ENCODE measurements around the gene RAD54L.
A peak's percentile ranks its signal among the peaks of the same experiment; 100 is the strongest.
"Not testable (repeated sequence)": the region's sequence is repeated elsewhere in the genome, so short reads cannot be mapped to it uniquely, and the experiment has no call there.

RAD54L gene

DNA sequence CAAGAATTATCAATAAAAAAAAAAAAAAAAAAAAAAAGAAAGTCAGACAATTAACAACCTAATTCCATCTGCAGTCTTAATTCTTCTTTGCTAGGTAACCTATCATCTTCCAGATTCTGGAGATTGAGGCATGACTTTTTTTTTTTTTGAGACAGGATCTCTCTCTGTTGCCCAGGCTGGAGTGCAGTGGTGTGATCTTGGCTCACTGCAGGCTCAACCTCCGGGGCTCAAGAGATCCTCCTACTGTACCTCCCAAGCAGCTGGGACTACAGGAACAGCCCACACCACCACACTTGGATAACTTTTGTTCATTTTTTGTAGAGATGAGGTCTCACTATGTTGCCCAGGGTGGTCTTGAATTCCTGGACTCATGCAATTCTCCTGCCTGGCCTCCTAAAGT, 4.6 kb upstream of the RAD54L start:
- DNase-seq: no peak

DNA sequence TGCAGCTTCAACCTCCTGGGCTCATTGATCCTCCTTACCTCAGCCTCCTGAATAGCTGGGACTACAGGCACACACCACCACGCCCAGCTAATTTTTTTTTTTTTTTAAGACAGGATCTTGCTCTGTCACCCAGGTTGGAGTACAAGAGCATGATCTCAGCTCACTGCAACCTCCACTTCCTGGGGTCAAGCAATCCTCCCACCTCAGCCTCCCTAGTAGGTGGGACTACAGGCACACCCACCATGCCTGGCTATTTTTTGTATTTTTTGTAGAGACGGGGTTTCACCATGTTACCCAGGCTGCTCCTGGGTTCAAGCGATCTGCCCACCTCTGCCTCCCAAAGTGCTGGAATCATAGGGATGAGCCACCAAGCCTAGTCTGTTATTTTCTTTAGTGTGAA, 3.7 kb upstream of the RAD54L start:
- DNase-seq: not testable (repeated sequence)

DNA sequence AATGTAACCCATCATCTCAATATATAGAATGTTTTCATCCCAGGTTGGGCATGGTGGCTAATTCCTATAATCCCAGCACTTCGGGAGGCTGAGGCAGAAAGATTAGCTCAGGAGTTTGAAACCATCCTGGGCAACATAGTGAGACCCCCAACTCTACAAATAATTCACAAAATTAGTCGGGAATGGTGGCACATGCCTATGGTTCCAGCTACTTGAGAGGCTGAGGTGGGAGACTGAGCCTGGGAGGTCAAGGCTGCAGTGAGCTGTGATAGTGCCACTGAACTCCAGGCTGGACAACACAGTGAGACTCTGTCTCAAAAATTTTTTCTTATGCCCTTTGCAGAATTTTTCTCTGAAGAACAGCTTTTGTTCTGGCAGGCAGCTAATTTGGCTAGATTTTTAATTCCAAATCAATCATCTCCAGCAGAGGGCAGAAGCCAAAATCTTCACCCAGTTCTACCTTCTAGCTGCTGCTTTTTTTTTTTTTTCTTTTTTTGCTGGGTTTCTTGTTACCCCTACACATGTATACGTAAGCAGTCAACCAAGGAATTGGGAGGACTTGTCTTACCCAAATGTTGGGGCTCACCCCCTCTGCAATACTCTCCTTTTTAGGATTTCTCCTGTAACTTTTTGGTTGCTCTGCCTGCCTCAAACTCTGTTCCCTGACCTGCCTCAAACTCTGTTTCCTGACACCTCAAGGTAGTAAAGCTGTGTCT, 2.7 kb upstream of the RAD54L start:
- no peak for DNase-seq

DNA sequence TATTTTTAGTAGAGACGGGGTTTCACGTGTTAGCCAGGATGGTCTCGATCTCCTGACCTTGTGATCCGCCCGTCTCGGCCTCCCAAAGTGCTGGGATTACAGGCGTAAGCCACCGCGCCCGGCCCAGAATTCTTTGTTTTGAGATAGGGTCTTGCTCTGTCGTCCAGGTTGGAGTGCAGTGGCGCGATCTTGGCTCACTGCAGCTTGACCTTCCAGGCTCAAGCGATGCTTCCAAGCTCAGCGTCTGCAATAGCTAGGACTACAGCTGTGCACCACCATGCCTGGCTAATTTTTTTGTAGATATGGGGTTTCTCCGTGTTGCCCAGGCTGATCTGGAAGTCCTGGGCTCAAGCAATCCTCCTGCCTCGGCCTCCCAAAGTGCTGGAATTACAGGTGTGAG, 1.4 kb upstream of the RAD54L start:
- not testable (repeated sequence) for DNase-seq

DNA sequence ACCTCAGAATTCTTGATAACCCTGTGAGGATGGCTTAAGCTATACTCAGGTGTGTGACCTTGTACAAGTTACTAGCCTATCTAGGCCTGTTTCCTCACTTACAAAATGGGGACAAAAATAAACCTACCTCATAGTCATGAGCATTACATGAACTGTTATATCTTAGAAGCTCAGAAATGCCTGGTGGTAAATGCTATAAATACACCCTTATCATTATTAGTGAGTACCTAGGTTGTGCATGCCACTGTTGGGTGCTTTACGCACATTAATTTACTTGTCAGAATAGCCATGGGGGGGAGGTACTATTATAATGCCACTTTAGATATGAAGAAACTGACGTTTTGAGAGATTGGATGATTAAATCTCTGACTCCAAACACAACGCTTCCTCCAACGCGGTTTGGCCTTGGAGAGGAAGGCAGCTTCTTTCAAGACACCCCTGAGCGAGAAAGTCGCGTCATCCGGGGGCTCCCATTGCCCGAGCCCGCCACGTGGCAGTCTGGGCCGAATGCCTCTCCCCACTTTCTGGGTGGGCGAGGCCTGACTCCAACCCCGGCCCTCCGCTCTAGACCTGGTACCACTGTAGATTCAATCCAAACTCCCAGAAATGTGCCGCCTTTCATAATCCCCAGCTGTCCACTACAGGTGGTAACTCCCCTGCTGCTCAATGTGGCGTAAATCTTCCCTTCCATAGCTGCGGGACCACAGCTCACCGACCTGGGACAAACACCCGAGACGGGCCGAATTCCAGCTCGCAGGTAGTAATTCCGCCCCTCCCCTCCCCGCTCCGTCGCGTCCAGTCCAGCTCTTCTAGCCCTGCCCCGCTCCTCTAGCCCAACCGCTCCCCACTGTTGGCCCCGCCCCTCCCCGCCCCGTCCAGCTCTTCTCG, 771 bp upstream of the RAD54L start:
- peak; percentile 81 for DNase-seq

DNA sequence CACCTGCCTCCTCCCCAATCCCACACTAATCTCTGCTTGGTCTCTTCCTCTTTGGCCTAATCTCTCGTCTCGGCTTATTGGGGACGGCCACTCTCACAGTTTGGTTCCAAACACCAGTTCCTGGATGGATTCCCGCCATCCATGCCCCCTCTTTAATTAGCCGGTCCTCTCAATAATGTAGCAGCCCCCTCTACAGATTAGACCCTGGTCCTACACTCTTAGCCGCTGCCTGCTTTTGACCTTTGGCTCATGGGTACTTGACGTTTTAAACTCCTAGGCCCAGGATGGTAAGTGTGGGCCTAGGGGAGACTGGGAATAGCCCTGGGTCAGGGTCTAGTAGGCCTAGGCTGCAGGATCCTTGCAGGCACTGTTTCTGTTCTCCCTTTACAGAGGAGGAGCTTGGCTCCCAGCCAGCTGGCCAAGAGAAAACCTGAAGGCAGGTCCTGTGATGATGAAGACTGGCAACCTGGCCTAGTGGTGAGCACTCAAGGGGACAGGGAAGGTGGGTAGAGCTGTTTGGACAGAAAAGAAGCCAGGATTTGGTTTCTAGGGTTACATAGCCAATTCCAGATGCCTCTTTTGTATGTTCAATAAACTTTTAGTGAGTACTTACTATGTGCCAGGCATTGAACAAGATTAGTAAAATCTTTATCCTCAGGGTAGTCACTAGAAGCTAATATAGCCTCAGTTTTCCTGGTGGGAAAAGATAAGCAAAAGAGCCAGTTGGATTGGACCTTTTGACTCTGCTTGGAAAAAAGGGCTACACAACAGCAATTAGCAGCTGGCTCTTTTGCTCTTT, 758 bp downstream of the RAD54L start:
- DNase-seq: peak; percentile 61

DNA sequence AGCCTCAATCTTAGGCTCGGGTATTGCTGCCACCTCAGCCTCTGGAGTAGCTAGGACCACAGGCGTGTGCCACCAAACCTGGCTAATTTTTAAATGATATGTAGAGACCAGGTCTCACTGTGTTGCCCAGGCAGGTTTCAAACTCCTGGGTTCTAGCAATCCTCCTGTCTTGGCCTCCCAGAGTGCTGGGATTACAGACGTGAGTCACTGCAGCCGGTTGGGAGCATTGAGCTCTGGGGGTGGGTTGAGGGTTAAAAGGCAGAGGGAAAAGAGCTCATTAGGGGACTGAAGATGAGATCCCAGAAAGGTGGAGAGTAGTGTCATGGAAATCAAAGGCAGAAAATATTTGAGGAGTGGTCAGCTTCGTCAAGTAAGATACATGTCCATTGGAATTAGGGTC, 7.1 kb downstream of the RAD54L start:
- DNase-seq: no peak

DNA sequence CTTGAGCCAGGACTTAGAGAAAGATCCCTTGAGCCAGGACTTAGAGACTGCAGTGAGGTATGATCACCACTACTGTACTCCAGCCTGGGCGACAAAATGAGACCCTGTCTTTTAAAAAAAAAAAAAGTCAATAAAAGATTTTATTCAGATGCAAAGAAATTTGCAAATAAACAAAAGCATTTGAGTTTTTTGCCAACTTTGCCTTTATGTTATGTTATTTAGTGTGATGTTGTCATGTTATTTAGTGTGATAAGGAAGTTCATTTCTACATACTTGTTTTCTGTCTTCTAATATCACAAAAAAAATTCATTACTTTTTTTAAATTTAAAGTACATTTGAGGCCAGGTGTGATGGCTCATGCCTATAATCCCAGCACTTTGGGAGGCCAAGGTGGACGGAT, 9.0 kb downstream of the RAD54L start:
- no peak for DNase-seq

DNA sequence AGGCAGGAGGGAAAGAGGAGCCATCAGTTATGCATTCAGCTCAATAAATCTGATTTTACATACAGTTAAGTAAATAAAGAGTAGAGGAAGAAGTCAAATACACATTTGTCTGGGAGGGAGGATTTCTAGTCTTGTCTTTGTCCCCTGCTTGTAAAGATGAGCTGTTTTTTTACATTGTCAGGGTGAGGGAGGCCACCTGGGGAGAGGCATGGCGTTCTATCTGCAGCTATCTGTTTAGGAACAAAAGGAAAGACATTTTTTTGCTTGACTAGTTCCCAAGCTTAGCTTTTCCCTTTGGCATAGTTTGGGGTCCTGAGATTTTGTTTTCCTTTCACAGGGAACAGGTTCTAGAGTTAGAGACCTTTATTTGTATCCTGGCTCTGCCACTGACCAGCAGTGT, 14.9 kb downstream of the RAD54L start:
- no peak for DNase-seq

DNA sequence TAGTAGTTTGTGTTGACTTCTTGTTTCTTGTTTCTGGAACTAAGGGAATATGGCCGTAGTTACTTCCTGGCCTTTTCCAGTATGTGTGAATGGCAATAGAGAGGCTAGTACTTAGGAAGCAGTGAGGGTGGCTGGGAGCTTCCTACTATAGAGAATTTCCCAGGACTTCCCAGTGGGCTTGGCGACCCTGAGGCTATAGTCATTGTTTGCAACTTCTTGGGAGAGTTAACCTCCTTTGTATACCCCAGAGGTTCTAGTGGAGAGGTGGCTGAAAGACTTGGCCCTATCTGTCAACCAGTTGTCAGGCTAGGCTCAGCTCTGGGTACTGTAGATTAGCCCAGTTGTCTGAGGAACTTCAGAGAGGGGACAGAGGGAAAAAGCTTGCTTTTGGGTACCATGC, 15.6 kb downstream of the RAD54L start:
- no peak for DNase-seq

DNA sequence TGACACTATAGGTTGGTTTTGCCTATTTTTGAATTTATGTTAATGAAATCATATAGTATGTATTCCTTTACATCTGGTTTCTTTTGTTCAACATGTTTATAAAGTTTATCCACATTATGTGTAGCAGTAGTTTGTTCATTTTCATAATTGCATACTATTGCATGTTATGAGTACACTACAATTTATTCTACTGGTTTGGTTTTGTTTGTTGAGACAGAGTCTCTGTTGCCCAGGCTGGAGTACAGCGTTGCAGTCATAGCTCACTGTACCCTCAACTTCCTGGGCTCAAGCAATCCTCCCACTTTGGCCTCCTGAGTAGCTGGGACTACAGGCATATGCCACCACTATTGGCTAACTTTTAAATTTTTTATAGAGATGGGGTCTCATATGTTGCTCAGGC, 21.0 kb downstream of the RAD54L start:
- no peak for DNase-seq

DNA sequence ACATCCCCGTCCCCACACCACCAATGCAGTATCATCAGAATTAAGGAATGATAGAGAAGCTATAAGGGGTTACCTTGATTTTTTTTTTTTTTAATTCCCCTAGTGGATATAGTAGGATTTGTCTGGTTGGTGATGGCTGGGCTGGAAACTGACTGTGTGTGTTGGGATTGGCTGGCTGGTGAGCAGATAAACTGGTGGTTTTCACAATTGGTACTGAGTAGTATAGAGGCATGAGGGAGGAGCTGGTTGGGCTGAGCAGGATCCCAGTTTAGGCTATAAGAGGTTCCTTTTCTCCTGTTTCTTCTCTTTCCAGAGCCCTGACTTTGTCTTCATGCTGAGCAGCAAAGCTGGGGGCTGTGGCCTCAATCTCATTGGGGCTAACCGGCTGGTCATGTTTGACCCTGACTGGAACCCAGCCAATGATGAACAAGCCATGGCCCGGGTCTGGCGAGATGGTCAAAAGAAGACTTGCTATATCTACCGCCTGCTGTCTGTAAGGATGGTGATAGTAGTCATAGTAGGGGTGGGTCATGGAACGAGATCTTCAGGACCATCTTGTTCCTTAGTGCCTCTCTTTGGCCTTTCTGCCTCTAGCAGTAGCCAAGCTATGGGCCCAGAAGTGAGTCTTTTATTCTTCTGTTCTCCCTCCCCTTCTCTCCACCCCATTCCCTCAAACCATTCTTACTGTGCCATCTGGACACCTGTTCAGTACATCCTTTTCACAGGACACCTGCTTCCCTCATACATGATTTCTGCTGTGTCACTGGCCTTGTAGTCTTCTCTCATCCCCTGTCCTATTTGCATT, 26.9 kb downstream of the RAD54L start:
- no peak for DNase-seq

DNA sequence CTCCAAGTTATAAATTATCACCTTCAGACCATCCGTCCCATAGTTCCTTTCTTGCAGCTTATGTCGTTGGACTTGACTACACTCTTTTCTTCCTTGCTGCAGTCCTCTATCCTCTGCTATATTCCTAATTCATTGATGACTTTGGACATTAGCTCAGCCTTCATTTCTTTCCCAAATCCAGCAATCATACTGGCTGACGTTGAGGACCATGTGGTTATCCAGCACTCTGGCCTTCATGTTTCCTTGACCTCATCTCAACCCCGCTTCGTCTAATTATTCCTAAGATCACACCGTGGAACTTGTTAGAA, 27.4 kb downstream of the RAD54L start:
- DNase-seq: no peak

DNA sequence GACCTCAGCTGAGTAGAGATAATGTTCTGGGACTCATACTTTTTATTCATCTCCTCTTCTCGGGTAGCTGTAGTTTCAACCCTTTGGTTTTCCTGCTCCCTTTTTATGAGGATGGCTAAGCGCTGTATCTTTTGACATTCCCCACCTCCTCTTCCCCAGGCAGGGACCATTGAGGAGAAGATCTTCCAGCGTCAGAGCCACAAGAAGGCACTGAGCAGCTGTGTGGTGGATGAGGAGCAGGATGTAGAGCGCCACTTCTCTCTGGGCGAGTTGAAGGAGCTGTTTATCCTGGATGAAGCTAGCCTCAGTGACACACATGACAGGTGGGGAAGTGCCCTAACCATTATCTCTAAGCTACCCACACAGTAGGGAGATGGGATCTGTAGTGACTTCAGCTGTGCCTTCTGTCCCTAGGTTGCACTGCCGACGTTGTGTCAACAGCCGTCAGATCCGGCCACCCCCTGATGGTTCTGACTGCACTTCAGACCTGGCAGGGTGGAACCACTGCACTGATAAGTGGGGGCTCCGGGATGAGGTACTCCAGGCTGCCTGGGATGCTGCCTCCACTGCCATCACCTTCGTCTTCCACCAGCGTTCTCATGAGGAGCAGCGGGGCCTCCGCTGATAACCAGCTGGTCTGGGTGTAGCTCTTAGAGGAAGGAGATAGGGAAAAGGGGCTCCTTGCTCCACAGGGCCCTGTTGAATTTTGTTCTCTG, 30.3 kb downstream of the RAD54L start:
- DNase-seq: no peak

DNA sequence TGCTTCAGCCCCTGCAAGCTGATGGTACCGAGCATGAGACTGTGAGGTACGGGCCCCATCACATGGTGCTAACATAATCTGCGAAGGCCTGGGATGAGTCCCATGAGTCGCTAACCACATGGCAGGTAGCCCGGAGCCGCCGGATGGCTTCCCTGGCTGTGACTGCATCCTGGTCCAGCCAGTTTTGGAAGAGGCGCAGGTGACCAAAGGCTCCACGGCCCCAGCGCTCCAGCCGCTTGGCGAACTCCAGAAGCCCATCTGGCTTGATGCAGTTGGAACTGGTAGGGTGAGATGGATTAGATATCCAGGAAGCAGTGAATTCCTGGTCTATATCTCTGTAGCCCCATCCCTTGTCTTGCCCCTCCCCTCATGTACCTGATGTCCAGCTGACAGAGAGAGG, 31.2 kb downstream of the RAD54L start:
- DNase-seq: no peak

DNA sequence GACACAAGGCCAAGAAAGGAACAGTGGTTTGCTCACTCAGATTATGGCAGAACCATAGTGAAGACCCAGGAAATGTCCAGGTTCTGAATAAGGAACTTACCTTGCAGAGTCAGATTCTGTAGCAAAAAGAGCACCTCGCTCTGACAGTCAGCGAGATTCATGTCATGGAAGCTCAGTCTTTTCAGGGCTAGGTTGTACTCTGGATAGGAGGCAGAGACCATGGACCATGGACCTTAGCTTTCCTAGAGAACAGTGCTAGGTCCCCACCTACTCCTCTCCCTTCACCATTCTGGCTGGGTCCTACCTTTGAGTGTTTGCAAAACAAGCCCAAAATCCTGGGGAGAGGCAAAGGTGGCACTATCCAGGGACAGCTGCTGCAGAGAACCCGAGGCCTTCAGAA, 32.5 kb downstream of the RAD54L start:
- no peak for DNase-seq

DNA sequence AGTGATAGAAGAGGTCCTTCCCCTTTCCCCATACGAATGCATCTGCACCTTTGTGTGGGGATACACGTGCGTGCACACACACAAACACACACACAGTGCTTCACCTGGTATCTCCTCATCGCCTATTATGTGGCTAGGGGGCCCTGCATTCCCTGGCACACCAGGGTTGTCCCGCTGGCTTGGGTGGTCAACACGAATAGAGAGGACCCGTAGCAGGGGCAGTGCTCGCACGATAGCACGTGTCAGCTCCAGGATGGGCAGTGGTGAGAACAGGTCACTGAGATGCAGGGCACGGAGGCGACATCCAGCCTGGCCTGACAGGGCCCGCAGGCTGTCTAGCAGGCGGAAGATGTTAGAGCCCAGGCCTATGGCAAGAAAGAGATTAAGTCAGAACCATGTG, 33.5 kb downstream of the RAD54L start:
- DNase-seq: no peak

DNA sequence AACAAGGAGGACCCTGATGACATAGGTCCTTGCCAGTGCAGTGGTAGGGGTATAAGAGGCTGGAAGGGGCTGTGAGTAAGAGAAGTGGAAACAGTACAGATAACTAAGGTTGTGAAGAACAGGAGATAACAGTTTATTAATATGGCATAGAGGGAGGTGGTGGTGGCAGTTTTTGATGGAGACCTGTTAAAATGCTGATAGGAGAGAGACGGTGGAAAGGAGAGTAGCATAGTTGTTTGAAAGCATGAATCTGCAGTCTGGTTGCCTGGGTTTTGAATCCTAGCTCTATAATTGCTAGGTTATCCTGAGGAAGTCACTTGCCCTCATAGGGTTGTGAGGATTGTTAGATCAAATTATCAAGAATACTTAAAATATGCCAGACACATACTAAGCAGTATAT, 36.5 kb downstream of the RAD54L start:
- DNase-seq: no peak

DNA sequence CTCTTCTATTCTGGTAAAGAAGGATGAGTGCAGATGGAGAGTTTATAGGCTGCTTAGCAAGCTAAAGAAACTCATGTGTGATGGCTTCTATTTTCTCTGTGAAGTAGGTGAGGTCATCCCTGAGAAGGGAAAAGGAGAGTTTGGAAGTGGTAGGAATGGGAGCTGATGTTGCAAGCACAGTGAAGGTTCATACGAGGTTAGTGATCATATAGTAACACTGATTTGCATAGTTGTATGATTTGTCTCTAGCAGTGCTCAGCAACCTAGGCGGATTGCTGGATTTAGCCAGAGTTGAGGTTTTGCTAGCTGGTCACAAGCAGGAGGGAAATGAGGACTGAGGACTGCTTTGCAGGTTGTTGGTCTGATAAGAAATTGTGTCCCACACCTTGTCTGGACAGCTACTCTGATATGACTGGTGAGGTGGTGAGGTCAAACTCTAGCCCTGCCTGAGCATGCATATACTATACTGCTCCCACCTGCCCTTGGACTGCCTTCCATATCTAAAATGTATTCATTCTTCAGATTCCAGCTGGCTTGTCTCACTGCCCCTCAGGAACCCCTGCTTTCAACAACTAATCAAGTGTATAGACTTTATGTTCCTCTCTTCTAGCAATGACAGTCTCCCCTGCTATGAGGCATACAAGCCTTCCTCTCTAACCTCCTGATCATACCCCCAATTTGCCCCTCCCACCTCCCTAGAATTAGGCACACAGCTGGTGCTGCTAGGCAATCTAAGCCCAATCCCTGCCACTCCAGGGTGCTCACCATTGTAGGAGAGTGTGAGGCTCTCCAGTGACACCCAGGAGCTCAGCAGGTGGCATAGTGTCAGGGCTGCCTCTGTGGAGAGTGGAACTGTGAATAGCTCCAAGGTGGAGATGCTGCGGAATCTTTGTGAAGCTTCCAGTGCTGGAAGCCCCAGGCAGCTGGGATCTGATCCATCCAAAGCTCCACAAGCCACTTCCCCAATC, 37.3 kb downstream of the RAD54L start:
- no peak for DNase-seq

DNA sequence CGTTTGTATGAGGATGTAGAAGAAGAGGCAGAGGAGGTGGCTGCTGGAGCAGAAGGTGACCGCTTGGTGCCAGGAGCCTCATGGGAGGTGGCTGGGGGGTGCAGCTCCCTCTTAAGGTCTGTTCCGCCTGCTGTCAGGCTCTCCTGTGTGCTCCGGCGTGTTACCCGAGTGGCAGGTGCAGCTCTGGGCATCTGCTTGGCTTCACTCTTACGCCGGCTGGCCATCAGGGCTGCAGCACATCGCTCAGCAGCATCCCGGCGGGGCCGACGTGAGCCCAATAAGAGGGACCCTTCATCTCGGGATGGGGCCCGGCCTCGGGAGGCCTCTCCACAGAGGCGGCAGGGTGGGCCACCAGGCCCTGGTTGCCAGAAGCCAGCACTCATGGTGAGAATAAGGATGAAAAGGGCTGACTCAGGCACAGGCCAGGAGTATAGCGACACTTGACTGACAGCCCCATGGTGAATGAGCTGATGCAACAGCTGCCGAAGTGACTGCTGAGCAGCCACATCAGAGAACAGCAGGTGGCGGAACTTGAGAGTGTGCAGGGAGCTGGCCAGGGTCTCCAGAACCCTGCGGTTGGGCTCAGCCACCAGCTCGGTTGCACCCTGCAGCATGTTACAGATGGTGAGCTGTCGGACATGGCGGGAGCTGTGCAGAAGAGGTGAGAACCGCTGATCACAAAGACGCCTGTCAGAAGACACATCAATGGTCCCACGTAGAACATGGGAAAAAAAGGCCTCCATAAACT, 38.3 kb downstream of the RAD54L start:
- peak; percentile 64 for DNase-seq
